Keratinocyte (primary cell): ENCODE results near the gene BANP.
"Not testable (repeated sequence)": the region's sequence is repeated elsewhere in the genome, so short reads cannot be mapped to it uniquely, and the experiment has no call there.

Source experiments
- EZH2 ChIP-seq: IDR thresholded peaks from one replicate; pipeline ENCODE4 v1.6.1; 2012; ENCODE audit warnings: inconsistent platforms, mild to moderate bottlenecking, low read length, moderate library complexity
- TF ChIP-seq, protein P1 (sequence below), 3 experiments: IDR thresholded peaks in 1 of 3; conservative IDR thresholded peaks in 1 of 3; optimal IDR thresholded peaks in 1 of 3; 2 replicates in 2 of 3; 3 replicates in 1 of 3; pipeline versions ENCODE3 to v1.5.1; 2011; ENCODE audit warnings: low read length in 3 of 3, mild to moderate bottlenecking in 3 of 3, moderate library complexity in 2 of 3, control low read depth in 1 of 3, inconsistent platforms in 1 of 3; ENCODE audit not compliant: insufficient read depth in 2 of 3; ENCODE audit errors: extremely low read depth in 1 of 3

GRCh38 chr16:88096659-88097058 lies 145.4 kb downstream of the BANP start:
- TF ChIP-seq EZH2, result not testable (repeated sequence)
- TF ChIP-seq, protein P1, sequence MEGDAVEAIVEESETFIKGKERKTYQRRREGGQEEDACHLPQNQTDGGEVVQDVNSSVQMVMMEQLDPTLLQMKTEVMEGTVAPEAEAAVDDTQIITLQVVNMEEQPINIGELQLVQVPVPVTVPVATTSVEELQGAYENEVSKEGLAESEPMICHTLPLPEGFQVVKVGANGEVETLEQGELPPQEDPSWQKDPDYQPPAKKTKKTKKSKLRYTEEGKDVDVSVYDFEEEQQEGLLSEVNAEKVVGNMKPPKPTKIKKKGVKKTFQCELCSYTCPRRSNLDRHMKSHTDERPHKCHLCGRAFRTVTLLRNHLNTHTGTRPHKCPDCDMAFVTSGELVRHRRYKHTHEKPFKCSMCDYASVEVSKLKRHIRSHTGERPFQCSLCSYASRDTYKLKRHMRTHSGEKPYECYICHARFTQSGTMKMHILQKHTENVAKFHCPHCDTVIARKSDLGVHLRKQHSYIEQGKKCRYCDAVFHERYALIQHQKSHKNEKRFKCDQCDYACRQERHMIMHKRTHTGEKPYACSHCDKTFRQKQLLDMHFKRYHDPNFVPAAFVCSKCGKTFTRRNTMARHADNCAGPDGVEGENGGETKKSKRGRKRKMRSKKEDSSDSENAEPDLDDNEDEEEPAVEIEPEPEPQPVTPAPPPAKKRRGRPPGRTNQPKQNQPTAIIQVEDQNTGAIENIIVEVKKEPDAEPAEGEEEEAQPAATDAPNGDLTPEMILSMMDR (optimal IDR thresholded peaks at IDR 0.05 in 1 of 3, IDR thresholded peaks at IDR 0.05 in 1 of 3, conservative IDR thresholded peaks at IDR 0.05 in 1 of 3; ENCODE audit: extremely low read depth in 1 of 3, insufficient read depth in 2 of 3, low read length in 3 of 3), result not testable (repeated sequence)
